ENCODE data around the gene ZCCHC24. TPM values are rescaled to one million over a fixed set of nuclear protein-coding genes. Genes with fewer than 3 reads are reported as not detected.

ZCCHC24 gene
- 3.3 TPM for total RNA-seq (2013)
- polyA plus RNA-seq (1 to 10 TPM; 3.9 to 5.0 (median 4.0) TPM), polyA minus RNA-seq (4.7 and 5.1 TPM in 2 replicates), total RNA-seq (4.1 to 42.0 (median 19.5) reads per million in 11 experiments)

DNA sequence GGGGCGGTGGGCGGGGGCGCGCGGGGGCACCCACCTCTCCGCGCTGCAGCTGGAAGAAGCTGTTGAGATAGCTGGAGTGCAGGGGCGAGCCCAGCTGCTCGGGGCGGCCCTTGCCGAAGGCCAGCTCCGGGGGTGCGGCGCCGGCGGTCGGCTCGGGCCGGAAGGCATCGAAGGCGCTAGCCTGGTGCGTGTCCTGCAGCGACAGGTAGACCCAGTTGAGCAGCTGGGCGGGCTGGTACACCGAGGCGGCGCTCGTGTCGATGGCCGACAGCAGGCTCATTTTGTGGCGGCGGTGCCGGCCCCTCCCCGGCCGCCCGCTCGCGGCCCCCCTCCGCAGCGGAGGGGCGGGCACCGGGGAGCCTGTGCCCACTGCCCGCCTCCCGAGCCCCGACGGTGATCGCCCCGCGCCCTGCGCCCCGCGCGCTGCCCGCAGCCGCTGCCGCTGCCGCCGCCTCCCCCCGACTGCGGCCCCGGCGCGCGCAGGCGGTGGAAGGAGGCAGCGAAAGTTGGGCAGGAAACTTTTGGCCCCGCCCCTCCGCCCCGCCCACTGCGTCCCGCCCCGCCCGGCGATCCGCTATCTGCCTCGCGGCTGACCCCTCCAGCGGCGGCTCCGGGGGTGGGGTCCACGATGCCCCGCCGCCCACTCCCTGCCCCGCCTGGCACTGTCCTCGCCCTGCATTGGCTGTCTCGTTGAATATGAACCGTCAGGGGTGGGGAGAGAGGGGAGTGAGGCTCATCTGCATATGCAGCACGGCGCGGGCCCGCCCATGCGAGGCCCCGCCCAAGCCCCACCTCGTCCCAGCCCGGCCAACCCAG is at the start of gene ZCCHC24:
Gene ZCCHC24 (minus strand): TSS at position 464 of the 816 bp plus-strand sequence. CDS start 184 bp downstream, at position 280.
- Mint-ChIP-seq H3K27ac (peak within 1 kb of the TSS; percentile 83 to 94 (median 92)), H3K4me1 (peaks cover 38% of the 10 kb centered on the region), H3K36me3 (peaks cover 22 to 23% of the 10 kb centered on the region in 2 donors), H3K4me3 (peak within 1 kb of the TSS; percentile 97 to 98), H3K9me3 (no peaks in the 10 kb centered on the region), H3K27me3 (ENCODE audit: low read depth in 3 of 3) (peaks cover 19 to 31% (median 23%) of the 10 kb centered on the region in 3 donors)
- under 1% methylated on average over 90 of the region's 95 CpGs for WGBS (ENCODE audit: insufficient coverage)
- Histone ChIP-seq H3K4me1 (ENCODE audit: control insufficient read depth in 1 of 2, insufficient read depth in 2 of 2, low read length in 2 of 2) (peaks cover 27 to 39% of the 10 kb centered on the region in 2 donors), H3K4me3 (replicated peaks in 1 of 3; ENCODE audit: low read depth in 2 of 3, low read length in 3 of 3) (peak within 1 kb of the TSS; percentile 67 to 81 (median 67)), H3K4me2 (replicated peaks; ENCODE audit: extremely low read depth, low read length, poor library complexity, severe bottlenecking) (peak within 1 kb of the TSS; percentile 93), H3K27ac (ENCODE audit: low read depth in 1 of 2, low read length in 2 of 2) (peak within 1 kb of the TSS; percentile 43 to 68), H3K9ac (ENCODE audit: insufficient read depth, low read length, poor library complexity, severe bottlenecking) (peak within 1 kb of the TSS; percentile 61), H3K27me3 (ENCODE audit: control insufficient read depth in 2 of 2, insufficient read depth in 2 of 2, low read length in 2 of 2) (peaks cover 0 to 18% of the 10 kb centered on the region in 2 donors), H3K36me3 (replicated peaks in 1 of 2; ENCODE audit: control insufficient read depth in 1 of 2, insufficient read depth in 2 of 2, low read length in 2 of 2) (peaks cover 0 to 2% of the 10 kb centered on the region in 2 donors), H2AFZ (ENCODE audit: insufficient read depth, low read depth, low read length, poor library complexity, severe bottlenecking) (peak within 1 kb of the TSS; percentile 75), H3K79me2 (ENCODE audit: insufficient read depth, low read length) (peaks cover 26% of the 10 kb centered on the region), H3K9me3 (replicated peaks in 1 of 2; ENCODE audit: control insufficient read depth in 1 of 2, insufficient read depth in 1 of 2, low read length in 2 of 2) (no peaks in the 10 kb centered on the region), H4K20me1 (ENCODE audit: insufficient read depth, low read length) (peaks cover 44% of the 10 kb centered on the region)
- peak; percentile 93 to 97 (median 94) for DNase-seq
- intact Hi-C loops (cut with micrococcal nuclease), result loop anchor here (10.0 kb wide), 2 partner anchors 161 to 201 kb away; no protein-coding TSS in a partner anchor
- TF ChIP-seq, protein P1, sequence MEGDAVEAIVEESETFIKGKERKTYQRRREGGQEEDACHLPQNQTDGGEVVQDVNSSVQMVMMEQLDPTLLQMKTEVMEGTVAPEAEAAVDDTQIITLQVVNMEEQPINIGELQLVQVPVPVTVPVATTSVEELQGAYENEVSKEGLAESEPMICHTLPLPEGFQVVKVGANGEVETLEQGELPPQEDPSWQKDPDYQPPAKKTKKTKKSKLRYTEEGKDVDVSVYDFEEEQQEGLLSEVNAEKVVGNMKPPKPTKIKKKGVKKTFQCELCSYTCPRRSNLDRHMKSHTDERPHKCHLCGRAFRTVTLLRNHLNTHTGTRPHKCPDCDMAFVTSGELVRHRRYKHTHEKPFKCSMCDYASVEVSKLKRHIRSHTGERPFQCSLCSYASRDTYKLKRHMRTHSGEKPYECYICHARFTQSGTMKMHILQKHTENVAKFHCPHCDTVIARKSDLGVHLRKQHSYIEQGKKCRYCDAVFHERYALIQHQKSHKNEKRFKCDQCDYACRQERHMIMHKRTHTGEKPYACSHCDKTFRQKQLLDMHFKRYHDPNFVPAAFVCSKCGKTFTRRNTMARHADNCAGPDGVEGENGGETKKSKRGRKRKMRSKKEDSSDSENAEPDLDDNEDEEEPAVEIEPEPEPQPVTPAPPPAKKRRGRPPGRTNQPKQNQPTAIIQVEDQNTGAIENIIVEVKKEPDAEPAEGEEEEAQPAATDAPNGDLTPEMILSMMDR (IDR thresholded peaks at IDR 0.05), result no peak

DNA sequence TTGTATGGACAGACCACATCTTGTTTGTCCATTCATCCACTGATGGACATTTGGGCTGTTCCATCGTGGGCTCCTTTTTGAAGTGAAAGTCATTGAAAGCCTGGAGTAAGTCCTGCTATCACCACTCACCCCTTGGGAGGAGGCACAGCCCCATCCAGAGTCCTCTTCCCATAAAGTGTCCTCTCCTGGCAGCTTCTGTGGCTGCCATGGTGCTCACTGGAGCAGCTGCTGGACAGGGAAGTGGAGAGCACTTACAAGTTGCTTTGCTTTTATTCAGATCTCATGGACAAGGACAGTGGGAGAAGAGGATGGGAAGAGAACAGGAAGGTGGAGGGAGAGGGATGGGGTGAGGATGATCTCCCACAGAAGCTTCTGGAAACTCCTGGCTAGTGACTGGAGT is 48.4 kb upstream of the ZCCHC24 start:
- Histone ChIP-seq H3K27me3 (ENCODE audit: control insufficient read depth in 2 of 2, insufficient read depth in 2 of 2, low read length in 2 of 2) (peaks cover 0 to 8% of the 10 kb centered on the region in 2 donors), H3K9ac (ENCODE audit: insufficient read depth, low read length, poor library complexity, severe bottlenecking) (no peak overlapping the region), H3K4me3 (replicated peaks in 1 of 3; ENCODE audit: low read depth in 2 of 3, low read length in 3 of 3) (no peak overlapping the region), H3K9me3 (replicated peaks in 1 of 2; ENCODE audit: control insufficient read depth in 1 of 2, insufficient read depth in 1 of 2, low read length in 2 of 2) (no peaks in the 10 kb centered on the region), H3K36me3 (replicated peaks in 1 of 2; ENCODE audit: control insufficient read depth in 1 of 2, insufficient read depth in 2 of 2, low read length in 2 of 2) (no peaks in the 10 kb centered on the region), H2AFZ (ENCODE audit: insufficient read depth, low read depth, low read length, poor library complexity, severe bottlenecking) (no peak overlapping the region), H3K4me2 (replicated peaks; ENCODE audit: extremely low read depth, low read length, poor library complexity, severe bottlenecking) (no peak overlapping the region), H3K4me1 (ENCODE audit: control insufficient read depth in 1 of 2, insufficient read depth in 2 of 2, low read length in 2 of 2) (no peaks in the 10 kb centered on the region), H4K20me1 (ENCODE audit: insufficient read depth, low read length) (no peaks in the 10 kb centered on the region), H3K79me2 (ENCODE audit: insufficient read depth, low read length) (no peaks in the 10 kb centered on the region), H3K27ac (ENCODE audit: low read depth in 1 of 2, low read length in 2 of 2) (no peak overlapping the region)
- H3K27me3 Mint-ChIP-seq (ENCODE audit: low read depth in 3 of 3), result peaks cover 18 to 22% (median 18%) of the 10 kb centered on the region in 3 donors
- DNase-seq, result no peak
- intact Hi-C loops (cut with micrococcal nuclease), result no loop called here
- H3K4me1 Mint-ChIP-seq, result peaks cover 7% of the 10 kb centered on the region
- no CpG with 5 or more reads among the region's 1 CpG for WGBS (ENCODE audit: insufficient coverage)
- peaks cover 0 to 2% (median 0%) of the 10 kb centered on the region in 7 donors for H3K9me3 Mint-ChIP-seq
- H3K36me3 Mint-ChIP-seq, result no peaks in the 10 kb centered on the region
- H3K4me3 Mint-ChIP-seq, result no peak overlapping the region
- H3K27ac Mint-ChIP-seq, result no peak overlapping the region
- TF ChIP-seq, protein P1 (IDR thresholded peaks at IDR 0.05), result no peak

All from CD14-positive monocyte (primary cell).